Stimulated activated CD4-positive, alpha-beta T cell treated with anti-CD3 and anti-CD28 coated beads, TNF-alpha, amount 100 ng/mL, for 24 hours (primary cell): ENCODE results near the gene SPDYE2B.
"Not testable (repeated sequence)": the region's sequence is repeated elsewhere in the genome, so short reads cannot be mapped to it uniquely, and the experiment has no call there.

Experiments
- DNase-seq, 3 experiments: peaks; one replicate each; pipeline ENCODE4 v3.0.0-alpha.2; 2020; ENCODE audit warnings: low read depth in 3 of 3

Gene SPDYE2B, protein sequence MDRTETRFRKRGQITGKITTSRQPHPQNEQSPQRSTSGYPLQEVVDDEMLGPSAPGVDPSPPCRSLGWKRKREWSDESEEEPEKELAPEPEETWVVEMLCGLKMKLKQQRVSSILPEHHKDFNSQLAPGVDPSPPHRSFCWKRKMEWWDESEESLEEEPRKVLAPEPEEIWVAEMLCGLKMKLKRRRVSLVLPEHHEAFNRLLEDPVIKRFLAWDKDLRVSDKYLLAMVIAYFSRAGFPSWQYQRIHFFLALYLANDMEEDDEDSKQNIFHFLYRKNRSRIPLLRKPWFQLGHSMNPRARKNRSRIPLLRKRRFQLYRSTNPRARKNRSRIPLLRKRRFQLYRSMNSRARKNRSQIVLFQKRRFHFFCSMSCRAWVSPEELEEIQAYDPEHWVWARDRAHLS

DNA sequence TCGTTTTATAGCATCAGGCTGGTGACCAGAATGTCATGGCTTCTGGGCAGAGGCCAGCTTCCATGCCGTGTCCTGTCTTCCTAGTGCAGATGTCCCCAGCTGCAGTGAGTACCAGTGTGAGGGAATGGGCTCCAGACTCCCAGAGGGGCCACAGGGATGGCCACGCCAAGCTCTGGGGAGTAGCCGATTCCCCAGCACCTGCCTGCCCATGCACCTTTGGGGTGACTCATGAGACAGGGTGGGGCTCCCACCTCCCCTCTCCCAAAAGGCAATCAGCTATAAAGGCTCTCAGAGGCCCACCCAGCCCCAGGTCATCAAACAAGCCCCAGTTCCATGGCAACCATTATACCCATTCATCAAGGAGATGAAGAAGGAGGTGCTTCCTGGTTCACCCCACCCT is at the start of gene SPDYE2B:
TSS of gene SPDYE2B (plus strand) at position 396 of the 400 bp plus-strand sequence. CDS start 2,030 bp downstream, outside the sequence.
- DNase-seq = not testable (repeated sequence)

DNA sequence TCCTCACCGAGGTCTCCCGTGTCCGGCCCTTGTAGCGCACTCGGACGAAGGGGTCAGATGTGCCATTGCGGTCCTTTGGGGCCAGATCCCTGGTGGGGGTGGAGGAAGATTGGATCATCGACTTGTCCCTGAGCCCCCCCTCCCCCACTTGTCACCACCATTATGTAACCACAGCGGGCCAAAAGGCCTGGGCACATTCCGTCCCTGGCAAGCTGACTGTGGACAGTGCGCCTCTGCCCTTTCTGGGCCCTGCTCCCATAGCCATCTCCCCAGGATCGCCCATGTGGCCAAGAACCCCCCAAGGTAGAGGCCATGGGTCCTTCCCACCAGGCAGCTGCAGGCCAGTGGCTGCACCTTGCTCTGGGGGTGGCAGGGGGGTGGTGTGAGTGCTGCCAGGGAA is 47.8 kb upstream of the SPDYE2B start:
- DNase-seq = not testable (repeated sequence)

DNA sequence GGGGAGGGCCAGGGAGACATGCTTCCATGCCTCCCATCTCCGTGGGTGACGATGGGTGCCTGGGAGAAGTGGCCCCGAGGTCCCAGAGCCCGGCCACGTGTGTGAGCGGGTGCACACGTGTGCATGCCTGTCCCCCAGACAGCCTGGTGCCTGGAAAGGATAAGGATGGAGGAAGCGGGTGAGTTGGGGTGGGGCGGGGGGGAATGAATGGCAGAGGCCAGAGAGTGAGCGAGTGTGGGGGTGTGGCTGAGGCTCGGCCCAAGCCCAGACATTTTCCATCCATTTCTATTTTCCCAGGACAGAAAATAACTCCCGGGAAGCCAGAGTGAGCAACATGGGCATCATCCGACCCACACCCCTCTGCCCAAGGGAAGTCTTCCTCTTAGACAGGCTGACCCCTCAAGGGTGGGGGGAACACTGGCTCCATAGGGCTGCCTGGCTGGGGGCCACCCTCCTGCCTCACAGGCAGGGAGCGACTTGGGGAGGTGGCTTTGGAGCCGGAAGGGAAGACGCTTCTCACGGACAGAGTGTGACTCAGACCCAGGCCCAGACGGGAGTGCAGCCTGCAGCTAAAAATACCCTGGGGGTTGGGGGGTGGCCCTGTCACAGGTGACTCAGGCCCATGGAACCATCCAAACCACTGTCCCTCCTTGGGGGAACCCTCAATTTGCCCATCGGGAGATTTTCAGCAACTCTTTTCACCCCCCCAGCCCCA is 45.5 kb upstream of the SPDYE2B start:
- DNase-seq = not testable (repeated sequence)

DNA sequence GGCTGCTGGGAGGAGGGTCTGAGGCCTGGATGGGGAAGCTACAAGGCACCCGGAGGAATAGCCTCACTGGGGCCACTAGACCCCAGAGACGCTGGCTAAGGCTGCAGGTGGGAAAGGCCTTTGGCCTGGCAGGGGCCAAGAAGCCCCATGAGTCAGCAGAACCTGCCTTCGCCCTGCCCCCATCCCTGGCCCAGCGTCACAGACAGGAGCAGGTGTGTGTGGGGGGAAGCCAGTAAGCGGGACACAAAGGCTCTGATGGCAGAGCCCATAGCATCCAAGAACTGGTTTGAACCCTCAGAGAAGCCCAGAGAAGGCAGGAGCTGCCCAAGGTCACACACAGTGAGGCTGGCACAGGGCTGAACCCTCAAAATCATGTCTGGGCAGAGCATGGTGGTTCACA is 43.3 kb upstream of the SPDYE2B start:
- DNase-seq = not testable (repeated sequence)

GRCh38 chr7:102609734-102610133 is 40.4 kb upstream of the SPDYE2B start:
- not testable (repeated sequence) for DNase-seq

DNA sequence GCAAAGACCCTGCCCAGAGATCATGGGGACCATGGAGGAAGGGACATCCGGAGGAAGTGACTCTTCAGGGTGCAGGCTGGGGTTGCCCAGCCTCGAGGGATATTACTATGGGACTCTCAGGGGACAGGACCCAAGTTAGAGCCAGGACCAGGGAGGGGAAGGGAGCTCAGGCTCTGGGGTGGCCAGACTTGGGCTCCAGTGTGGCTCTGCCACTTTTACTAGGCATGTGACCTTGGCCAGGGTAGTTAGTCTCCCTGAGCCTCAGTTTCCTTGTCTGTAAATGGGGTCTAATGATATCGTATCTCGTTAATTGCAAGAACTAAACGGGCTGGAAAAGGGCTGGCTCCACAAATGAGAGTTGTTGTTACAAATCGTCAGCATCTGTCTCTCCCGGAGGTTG is 39.7 kb upstream of the SPDYE2B start:
- DNase-seq = not testable (repeated sequence)

DNA sequence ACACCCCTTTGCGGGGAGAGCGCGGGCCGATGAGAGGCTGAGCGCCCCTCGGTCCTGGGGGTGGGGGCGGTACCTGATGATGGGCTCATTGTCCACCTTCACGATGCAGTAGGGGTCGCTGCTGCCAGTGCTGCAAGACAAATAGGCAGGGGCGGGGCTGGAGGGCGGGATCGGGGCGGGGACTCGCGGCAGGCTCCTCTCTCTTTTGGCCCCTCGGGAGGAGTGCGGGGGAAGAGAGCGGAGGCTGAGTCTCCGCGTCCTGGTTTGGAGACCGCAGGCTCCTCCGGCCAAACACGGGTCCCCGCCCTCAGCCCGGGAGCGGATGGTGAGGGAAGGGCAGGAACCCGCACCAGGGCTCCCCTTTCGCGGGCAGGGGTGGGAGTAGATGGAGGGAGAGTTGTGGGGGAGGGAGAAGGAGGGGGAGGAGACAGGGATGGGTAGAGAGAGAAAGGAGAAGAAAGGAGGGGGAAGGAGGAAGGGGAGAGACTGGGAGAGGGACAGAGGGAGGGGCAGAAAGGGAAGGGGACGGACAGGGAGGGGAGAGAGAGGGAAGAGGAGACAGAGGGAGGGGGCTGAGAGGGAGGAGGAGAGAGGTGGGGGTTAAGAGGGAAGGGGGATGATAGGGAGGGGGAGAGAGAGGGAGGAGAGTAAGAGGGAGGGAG is 39.0 kb upstream of the SPDYE2B start:
- DNase-seq = not testable (repeated sequence)

- DNase-seq = not testable (repeated sequence)
Observed at GRCh38 chr7:102611675-102612325, 38.3 kb upstream of the SPDYE2B start.

GRCh38 chr7:102613575-102614345 is 36.4 kb upstream of the SPDYE2B start:
- DNase-seq = not testable (repeated sequence)

- not testable (repeated sequence) for DNase-seq
Observed at GRCh38 chr7:102614346-102614697, 35.8 kb upstream of the SPDYE2B start.

GRCh38 chr7:102614873-102615272 is 35.2 kb upstream of the SPDYE2B start:
- DNase-seq = not testable (repeated sequence)

DNA sequence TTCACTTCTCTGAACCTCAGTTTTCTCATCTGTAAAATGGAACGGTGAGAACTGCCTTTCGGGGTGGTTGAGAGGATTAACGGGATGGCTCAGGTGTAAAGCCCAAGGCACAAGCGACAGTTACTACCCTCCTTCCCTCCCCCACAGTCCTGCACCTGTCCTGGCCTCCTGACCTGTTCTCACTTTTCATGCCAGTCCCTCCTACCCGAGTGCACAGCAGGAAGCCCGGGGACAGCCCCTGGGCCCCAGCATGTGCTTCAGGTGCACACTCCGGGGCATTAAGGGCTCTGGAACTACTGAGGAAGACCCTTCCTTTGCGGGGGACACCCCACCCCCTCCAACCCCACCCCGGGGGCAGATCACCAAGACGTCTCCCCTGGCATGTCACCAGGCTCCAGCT is 34.2 kb upstream of the SPDYE2B start:
- DNase-seq = not testable (repeated sequence)

DNA sequence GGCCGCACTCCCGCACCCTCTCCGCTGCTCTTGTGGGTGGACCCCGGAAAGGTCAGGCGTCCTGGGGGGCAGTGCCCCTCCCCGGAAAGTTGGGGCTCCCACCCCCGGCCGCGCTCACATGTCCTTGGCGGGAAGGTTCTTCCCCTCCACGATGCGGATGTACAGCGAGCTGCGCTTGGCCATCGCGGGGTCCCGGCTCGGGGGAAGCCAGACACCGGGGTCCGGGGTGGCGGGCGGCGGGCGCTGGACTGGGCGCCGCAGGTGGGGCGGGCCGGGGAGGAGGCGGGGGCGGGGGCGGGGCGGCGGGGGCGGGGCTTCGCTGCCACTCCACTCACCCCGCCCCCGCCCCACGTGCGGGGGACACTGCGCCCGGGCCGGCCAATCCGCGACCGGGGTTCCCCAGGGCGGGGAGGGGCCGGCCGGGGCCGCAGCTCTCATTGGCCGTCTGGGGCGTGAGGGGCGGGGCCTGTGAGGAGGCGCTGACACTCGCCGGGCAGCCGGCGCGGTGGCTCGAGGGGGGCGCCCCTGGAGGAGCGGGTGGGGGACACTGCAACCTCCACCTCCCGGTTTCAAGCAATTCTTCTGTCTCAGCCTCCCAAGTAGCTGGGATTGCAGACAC is 33.5 kb upstream of the SPDYE2B start, which contains the start of gene RASA4:
TSS of gene RASA4 (minus strand) at position 250 of the 619 bp plus-strand sequence. CDS start at position 183, 67 bp downstream.
- peak in 1 of 3 experiments; percentile 7 for DNase-seq

- not testable (repeated sequence) for DNase-seq
Observed at GRCh38 chr7:102618122-102618521, 32.0 kb upstream of the SPDYE2B start.

DNA sequence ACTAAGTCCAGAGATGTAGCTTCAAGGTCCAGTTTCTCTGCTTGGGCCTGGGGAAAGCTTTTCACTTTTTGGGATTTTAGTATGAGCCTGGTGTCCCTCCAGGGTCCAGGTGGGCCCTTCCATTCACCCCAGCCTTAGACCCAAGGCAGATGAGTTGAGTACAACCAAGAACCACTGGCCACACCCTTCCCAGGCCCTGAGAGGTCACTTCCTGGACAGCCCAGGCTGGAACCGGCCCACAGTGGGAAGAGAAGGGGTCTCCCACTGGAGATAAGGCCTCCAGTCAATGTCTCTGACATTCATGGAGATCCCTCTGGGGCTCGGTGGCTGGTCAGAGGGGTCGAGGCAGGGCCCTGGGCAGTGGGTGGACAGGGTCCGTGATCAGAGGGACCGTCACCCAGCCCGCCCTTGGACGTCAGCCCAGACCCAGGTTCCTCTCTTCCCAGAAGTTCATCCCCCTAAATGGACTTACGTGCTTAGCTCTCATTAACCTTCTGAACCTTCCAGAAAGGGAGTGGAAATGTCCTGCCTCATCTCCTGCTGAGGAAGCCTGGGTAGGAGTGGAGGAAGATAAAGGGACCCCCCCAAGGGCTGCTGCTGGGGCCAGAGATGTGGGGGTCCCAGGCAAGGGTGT is 22.7 kb upstream of the SPDYE2B start:
- not testable (repeated sequence) for DNase-seq

GRCh38 chr7:102630622-102631021 is 19.5 kb upstream of the SPDYE2B start:
- DNase-seq = not testable (repeated sequence)

DNA sequence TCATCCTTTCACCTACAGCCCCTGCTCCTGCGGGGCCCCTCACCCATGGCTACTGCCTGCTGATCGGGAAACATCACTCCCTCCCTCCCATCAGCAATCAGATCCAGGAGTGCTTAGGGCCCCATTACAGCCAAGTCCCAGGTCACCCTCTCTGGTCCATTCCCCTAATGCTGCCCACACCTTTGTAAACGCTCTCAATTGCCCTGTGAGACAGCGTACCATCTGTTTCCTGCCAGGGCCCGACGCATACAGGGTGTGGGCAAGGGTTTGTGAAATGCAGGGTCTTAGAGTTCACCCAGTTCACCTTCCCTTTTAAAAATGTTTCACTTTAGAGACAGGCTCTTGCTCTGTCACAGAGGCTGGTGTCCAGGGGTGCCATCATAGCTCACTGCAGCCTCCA is 15.8 kb upstream of the SPDYE2B start:
- not testable (repeated sequence) for DNase-seq

- DNase-seq = not testable (repeated sequence)
Observed at GRCh38 chr7:102635354-102635753, 14.8 kb upstream of the SPDYE2B start.

DNA sequence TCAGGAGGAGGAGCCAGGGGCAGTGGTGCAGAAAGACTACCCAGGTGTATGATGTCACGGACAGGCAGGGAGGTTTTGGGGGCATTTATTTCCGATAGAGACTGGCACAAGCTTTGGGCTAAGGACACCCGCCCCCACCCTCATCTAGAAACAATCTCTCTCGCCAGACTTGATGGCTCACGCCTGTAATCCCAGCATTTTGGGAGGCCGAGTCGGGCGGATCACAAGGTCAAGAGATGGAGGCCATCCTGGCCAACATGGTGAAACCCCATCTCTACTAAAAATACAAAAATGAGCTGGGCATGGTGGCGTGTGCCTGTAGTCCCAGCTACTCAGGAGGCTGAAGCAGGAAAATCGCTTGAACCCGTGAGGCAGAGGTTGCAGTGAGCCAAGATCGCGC is 13.2 kb upstream of the SPDYE2B start:
- DNase-seq = not testable (repeated sequence)

- DNase-seq = not testable (repeated sequence)
Observed at GRCh38 chr7:102638848-102639247, 11.3 kb upstream of the SPDYE2B start.
